GM18873 (cell line): Measurements from ENCODE around the gene PRKX.
"Not testable (repeated sequence)": the region's sequence is repeated elsewhere in the genome, so short reads cannot be mapped to it uniquely, and the experiment has no call there.

Experiments
- ATAC-seq: cut with Tn5 transposase; IDR thresholded peaks from one replicate; pipeline ENCODE4 v1.9.1; 2021; ENCODE audit warnings: mild to moderate bottlenecking, moderate library complexity, moderate number of reproducible peaks; ENCODE audit not compliant: unreplicated experiment, low FRiP score

PRKX gene

DNA sequence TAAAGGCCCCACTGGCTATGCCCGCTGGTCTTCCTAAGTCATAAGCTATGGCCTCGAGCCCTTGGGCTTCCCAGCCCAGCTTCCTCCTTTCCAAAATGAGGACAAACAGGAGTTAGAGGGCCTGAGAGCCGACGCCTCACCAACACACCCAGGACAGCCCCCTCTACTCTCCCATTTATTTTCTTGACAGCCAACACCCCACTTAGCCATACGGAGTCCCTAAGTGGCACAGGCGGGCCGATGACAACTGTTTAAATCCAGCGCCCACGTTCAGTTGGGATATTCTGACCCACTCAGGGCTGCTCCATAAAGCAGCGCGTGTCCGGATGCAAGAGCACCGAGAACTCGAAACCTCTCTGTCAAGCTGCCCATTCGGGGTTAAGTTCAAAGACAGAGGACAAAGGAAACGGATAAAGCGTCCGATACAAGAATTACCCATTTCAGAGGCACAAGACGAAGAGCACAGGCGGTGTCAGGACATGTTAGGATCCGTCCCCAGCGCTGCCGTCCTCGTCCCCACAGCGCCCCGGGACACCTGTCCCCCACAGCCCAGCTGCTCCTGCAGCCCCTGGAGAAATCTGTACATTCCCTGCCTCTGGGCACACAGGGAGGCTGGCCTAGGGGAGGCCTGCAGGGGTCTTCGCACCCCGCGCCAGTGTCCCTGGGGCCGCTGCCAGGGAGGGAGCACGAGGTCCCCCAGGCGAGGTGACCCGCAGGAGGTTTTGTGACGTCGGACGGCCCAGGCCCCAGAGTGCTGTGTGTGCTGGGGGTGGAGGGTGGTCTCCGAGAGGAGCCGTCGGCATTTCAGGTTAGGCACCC, 1.2 kb downstream of the PRKX start:
- peak; percentile 18 for ATAC-seq

DNA sequence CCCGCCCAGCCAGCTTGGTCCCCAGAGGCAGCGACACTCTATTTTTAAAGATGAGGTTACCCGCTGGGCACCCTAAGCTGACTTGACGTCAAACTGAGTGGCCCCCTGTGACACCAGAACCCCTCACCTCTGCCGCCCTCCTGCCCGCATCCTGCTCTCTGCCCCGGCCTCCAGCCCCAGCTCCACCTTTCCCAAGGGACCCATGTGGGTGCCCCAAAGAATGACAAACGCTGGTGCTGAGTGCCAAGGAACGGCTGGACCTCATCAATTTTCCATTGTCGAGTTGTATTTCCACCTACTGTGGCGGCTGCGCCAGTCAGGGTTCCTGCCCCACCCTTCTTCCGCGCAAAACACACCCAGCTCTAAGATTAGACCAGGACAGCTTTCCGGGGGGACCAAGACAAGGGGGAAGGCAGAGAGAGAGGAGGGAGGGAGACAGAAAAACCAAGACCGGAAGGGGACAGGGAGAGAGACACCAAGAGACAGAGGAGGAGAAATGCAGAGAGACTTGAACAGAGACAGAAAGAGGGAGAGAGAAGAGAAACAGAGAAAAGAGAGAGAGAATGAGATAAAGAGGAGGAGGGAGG, 2.0 kb downstream of the PRKX start:
- ATAC-seq: peak; percentile 27

DNA sequence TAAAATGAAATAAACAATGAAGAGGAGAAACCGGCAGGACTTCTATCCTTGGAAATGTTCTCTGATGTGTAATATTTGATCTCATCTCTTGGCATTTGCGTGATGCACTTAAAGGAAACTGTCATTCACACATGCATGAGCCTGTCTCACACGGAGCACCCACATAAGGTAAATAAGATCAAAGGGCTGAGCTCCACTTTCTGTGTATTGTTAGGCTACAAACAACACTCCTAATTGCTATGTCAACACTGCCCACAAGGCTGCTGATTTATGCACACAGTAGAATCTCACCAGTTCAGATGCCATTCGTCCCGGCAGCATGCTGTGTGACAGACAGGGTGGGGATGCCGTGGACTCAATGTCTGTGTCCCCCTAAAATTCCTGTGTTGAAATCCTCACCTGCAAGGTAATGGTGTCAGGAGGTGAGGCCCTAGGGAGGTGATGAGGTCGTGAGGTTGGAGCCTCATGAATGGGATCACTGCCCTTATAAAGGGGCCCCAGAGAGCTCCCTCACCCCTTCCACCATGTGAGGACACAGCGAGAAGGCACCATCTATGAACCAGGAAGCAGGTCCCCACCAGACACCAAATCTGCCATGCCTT, 5.7 kb downstream of the PRKX start:
- ATAC-seq: not testable (repeated sequence)

DNA sequence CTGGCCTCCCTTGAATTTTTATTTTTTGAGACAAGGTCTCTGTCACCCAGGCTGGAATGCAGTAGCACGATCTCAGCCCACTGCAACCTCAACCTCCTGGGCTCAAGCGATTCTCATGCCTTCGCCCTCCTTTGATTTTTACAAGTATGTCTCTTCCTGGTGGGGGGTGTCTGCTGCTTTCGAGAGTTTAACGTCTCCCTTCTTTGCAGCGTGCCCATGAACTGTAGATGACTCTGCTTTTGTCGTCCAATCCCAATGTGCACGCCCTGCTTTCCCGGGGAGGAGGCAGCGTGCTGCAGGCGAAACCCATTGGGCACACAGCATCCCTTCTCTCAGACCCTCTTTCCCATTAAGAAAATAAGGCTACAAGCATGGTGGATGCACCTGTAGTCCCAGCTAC, 7.0 kb downstream of the PRKX start:
- no peak for ATAC-seq

DNA sequence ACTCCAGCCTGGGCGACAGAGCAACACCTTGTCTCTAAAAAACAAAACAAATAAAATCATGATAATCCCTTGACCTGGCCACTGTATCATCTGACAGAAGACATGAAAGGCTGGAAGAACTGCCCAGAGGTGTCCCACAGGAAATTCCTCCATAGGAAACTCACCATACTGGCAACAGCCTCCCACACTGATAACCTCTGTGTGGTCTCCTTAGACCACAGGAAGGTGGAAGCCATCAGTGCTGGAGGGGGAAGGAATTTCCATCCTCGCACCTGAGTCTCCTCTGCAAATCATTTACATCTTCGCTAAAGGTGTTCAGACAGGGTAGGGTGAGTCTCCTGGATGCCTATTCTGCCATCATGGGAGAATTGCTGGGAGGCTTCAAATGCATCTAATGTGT, 10.2 kb downstream of the PRKX start:
- not testable (repeated sequence) for ATAC-seq

DNA sequence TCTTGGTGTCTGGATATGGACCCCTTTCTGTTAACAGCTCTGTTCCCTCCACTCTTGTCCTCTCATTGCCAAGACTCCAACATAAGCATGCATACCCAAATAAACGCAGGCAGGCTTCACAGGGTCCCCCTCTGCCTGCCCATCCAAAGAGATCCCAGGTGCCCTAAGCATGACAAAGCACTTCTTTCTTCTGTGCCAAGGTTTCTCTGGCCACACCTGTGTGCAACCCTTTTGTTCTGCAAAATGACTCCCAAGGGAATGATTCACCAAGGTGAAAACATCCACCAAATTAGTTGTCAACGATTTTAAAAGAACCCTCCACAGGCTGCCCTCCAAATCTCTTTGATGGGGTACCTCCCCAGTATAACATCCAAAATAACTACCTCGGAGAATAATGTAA, 11.4 kb downstream of the PRKX start:
- not testable (repeated sequence) for ATAC-seq

DNA sequence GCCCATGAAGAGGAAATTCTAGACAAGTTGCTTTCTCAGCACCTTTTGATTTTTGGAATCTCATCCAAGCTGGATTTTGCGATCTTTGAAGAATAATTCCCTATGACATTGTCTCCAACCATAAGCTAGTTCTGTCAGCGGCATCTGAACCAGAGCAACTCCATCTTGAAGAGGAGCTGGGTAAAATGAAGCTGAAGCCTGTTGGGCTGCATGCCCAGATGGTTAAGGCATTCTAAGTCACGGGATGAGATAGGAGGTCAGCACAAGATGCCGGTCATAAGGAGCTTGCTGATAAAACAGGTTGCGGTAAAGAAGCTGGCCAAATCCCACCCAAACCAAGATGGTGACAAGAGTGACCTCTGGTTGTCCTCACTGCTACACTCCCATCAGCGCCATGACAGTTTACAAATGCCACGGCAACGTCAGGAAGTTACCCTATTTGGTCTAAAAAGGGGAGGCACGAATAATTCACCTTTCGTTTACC, 12.0 kb downstream of the PRKX start:
- ATAC-seq: not testable (repeated sequence)

DNA sequence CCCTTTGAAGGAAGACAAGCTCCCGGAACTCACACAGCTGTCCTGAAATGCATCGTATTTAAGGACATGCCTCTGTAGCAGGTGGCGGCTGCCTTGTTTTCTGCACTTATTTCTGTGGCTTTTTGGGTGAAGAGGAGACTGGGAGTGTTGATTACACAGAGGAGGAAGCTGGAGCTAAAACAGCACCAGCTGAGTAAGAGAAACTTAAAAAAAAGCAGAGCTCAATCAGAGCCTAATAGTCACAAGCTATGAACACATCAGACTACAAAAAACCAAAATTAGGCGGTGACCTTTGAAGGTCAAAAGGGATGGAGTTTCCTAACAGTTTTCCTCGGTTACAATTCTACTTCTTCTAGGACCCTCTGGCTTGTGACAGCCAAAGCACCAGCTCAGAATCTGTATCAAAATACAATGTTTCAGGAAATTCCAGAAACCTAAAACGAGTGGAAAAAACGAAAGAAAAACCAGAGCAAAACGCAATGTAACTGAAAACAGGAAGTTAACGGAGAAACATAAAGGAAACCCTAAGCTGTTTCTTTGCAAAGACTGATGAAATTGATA, 13.5 kb downstream of the PRKX start:
- ATAC-seq: peak; percentile 64

DNA sequence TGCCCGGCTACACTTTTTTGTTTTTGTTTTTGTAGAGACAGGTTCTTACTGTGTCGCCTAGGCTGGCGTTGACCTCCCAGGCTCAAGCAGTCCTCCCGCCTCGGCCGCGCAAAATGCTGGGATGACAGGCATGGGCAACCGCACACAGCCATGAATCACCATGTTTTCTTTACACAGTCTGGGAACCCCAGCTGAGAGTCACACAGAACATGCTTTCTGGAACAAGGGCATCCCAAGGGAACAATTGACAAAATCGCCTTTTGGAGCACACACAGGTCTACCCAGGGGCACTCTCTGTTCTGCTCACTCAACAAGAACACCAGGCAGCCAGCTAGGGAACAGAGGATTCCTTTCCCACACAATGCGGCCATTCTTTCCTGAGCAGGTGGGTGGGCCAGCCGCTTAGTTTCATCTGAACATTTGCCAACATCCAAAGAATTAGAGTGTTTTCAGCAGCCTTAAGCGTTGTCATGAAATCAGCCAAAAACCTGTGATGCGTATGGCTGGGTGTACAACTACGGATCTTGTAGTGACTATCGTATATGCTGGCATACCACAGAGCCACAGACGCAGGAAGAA, 15.7 kb downstream of the PRKX start:
- ATAC-seq: no peak

DNA sequence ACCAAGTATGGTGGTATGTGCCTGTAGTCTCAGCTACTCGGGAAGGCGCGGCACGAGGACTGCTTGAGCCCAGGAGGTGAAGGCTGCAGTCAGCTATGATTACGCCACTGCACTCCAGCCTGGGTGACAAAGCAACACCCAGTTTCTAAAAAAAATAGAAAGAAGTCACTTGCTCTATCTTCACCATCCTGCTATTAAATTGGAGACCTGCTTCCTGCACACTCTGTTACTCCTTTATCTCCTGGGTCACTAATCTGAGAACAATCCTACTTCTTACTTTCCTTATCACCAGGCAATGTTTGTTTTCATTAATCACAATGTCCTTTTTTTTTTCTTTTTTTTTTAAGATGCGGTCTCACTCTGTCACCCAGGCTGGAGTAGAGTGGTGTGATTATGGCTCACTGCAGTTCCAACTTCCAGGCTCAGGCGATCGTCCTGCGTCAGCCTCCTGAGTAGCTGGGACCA, 16.2 kb downstream of the PRKX start:
- no peak for ATAC-seq

DNA sequence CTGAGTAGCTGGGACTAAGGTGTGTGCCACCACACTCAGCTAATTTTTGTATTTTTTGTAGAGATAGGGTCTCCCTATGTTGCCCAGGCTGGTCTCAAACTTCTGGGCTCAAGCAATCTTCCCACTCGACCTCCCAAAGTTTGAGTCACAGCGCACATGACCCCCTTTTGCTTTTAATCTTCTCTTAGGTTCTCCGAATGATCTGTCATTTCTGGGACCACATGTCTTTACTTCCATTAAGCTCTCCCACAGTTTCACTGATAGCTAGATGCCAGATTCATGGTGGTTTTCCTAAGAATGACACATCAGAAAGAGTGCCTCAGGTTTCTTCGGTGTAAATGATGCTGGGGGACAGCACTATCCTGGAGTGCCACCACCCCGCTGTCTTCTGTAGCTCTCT, 17.9 kb downstream of the PRKX start:
- no peak for ATAC-seq

DNA sequence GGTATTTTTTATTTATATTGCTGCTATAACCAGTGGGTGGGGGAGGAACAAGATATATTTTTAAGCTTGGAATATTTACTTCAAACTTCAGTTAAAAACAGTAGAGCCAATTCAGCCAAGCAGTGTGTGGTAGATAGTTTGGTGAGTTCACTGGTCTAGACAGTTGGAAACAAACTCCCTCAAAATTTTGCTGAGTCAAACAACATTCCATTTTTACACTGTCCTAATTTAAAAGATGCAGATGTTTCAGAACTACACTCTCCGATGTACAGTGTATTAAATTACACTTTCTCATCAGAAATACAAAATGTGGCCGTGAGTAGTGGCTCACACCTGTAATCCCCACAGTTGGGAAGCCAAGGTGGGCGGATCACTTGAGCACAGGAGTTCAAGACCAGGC, 23.3 kb downstream of the PRKX start:
- ATAC-seq: no peak

DNA sequence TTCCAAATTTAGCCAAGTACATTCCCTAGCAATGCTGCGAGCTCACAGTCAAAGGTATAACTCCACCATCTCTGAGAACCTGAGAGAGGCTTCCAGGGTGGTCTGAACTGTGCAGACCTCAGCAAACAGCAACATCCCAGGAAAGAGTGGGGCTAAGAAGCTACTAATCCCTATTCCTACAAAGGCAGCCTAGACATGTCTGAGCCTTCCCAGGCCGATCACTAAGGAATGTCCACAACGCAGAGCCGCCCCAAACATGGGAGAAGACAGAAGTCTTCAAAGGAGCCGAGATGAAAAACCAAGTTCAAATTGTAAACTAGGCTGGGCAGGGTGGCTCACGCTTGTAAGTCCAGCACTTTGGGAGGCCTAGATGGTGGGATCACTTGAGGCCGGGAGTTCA, 30.2 kb downstream of the PRKX start:
- ATAC-seq: not testable (repeated sequence)

DNA sequence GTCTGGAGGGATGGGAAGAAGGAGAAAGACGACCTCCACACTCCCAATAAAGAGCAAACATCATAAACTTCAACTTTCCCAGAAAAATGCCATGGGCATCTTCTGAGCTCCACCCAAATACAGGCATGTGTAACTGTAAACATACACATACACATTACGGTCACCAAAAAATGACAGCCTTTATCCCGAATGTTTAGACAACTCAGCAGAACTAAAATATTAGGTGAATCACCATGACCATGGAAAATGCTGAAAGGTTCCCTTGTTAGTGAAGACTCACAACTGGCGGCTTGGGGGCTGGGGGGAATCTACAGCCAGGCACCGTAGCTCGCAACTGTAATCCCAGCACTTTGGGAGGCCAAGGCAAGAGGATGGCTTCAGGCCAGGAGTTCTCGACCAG, 33.0 kb downstream of the PRKX start:
- ATAC-seq: no peak

DNA sequence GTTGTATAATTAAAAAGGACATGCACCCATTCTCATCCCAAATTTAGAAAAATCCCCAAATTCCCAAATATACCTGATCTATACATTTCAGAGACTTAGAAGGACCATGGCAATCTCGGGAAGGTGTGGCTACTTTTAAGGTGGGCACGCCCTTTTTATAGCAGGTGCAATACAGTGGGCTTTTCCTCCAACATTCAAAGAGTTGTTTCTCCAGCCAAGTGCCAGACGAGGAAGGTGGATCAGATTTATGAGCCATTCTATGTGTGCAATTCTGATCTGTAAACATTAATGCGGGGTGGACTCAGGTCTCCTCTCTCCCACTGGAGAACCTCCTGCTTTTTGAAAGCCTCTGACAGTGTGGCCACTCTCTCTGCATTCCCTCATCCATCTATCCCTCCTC, 33.8 kb downstream of the PRKX start:
- ATAC-seq: no peak

DNA sequence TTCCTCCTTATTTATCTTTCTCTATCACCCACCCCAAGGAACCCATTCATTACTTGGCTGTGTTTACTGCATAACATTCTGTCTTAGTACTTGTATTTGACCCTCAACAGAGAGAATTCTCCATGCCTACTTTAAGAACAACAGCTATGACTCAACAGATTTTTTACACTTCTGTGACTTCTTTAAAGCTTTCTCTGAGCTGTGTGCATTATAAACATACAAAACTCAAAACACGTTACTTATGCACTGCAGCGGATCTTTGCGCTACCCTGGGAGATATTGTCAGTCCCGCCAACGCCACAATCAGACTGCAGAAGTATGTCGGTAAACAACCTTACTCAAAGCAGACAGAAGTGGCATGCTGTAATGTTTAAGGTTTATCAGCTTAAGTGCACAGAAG, 35.1 kb downstream of the PRKX start:
- ATAC-seq: no peak

DNA sequence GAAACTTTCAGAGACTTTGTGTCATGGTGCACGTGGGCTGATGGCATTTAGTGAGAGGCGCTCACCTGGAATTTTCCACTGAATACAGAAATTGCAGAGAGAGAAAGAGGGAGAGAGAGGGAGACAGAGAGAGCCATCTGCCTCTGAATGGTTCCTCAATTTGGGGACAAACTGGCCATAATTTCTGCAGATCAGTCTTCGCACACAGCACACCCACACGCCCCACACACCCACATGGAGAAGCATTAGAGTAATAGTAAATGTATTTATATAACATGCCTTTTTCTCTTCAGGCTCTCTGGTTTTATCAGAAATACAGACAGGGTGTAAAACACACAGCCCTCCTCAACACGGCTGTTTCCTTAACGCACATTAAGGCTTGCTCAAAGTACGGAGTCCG, 38.6 kb downstream of the PRKX start:
- no peak for ATAC-seq

DNA sequence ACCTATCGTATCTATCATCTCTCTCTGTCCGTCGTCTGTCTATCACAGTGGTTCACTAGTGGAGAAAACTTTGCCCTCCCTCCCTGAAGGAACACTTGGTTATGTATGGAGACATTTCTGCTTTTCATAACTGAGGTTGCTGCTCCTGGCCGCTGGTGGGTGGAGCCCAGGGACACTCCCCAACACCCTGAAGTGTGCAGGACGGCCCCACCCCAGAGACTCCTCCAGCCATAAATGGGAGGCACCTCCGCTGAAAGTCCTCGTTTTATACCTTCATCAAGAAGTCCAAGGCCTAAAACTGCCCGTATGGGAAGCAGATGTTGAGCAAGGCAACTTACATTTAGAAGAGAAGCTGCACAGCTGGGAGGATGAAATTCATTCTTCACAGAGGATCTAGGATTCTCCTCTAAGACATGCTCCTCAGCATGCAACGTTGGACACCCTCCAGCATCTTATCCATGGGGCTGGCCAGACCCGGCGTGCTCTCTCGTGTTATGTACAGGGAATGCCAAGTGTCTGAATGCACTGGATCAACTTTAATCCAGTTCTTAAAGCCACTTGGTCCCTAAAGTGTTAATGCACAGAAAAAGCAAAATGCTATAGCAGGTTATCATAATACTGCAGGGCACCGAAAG, 43.5 kb downstream of the PRKX start:
- ATAC-seq: no peak

DNA sequence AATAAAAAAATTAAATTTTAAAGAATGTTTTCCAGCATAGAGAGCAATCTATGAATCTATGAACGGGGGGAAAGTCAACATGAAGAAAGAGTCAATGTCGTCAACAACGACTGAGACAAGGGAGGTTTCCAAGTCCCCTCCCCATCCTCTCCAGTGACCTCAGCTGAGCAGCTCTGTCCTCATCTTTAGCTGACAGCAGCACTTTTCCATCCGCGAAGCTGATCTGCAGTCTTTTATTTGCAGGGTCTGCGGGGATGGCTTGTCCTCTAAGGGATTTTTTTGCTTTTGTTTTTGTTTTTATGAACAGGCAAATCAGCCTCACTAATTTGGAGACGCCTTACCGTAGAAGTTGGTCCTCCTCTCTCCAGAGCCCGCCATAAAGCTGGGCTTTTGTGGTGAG, 46.5 kb downstream of the PRKX start:
- ATAC-seq: no peak

DNA sequence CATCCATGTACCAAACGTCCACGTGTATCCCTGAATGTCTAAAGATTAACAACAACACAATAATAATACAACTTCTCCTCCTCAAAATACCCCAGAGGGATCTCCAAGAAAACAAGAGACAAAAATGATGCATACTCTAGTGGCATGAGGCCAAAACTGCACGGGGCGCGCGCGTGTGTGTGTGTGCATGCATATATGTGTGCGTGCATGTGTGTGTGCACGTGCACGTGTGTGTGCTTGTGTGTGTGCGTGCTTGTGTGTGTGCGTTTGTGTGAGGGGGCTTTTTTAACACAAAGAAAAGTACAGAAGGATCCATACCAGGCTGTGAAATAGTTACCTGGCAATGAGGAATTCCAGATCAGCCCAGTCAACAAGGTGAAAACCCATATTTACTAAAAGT, 48.5 kb downstream of the PRKX start:
- no peak for ATAC-seq
